Measurements from ENCODE around the gene GH1. TPM values are rescaled to one million over a fixed set of nuclear protein-coding genes. Genes with fewer than 3 reads are reported as not detected.
A peak's percentile ranks its signal among the peaks of the same experiment; 100 is the strongest.
"Not testable (repeated sequence)": the region's sequence is repeated elsewhere in the genome, so short reads cannot be mapped to it uniquely, and the experiment has no call there.

GH1 gene
- total RNA-seq, 2 experiments from 2014 or later: 0.43 TPM; not detected in 1

- H3K27me3 Mint-ChIP-seq, POLR2A ChIA-PET, H3K27ac Mint-ChIP-seq: not testable (repeated sequence)
These were observed 1.4 kb upstream of the GH1 start for GRCh38 chr17:63920050-63920449.

DNA sequence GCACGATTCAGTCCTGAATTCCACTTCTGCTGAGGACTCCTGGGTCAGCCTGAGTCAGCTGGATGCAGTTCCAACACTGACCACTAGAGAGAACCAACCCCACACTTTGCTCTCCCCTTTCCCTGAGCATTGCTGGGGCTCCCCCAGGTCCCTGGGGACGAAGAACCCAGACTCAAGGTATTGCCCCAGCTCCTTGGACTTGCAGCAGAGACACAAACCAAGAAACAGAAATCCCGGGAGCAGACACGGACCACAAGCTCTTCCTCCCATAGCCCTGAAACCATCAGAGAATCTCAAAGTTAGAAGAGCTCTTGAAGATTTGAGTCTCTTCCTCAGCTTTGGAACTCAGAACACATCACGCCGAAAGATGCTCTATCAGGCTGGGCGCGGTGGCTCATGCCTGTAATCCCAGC lies 678 bp upstream of the GH1 start:
- ChIA-PET POLR2A (interaction anchor here (1.1 to 1.7 kb wide), 2 partner anchors 106 to 228 kb away, joined by 3 to 4 read pairs; no protein-coding TSS in a partner anchor), CTCF (interaction anchor here (0.6 to 6.5 kb wide), 45 partner anchors 8 to 619 kb away, joined by 3 to 94 read pairs (median 4); partner anchors contain the start of genes CD79B and CSHL1)
- H3K36me3 Mint-ChIP-seq: no peaks in the 10 kb centered on the region
- peaks cover 6% of the 10 kb centered on the region for H3K4me1 Mint-ChIP-seq (ENCODE audit: low read depth)
- H3K9me3 Mint-ChIP-seq: no peaks in the 10 kb centered on the region
- no peaks in the 10 kb centered on the region for H3K27me3 Mint-ChIP-seq
- peak overlapping the region; percentile 27 for H3K4me3 Mint-ChIP-seq
- intact Hi-C loops (cut with micrococcal nuclease): loop anchor here (1.0 to 10.0 kb wide), 5 partner anchors 27 to 365 kb away; partner anchors contain the start of gene ERN1
- H3K27ac Mint-ChIP-seq: peak overlapping the region; percentile 44
- peak; percentile 84 for DNase-seq

More at GRCh38 chr17:63920050-63920449, 1.4 kb upstream of the GH1 start:
- H3K4me1 Mint-ChIP-seq (ENCODE audit: low read depth); H3K4me3 Mint-ChIP-seq; intact Hi-C loops (cut with micrococcal nuclease); H3K36me3 Mint-ChIP-seq; DNase-seq; H3K9me3 Mint-ChIP-seq: not testable (repeated sequence)
- CTCF ChIA-PET: interaction anchor here (0.7 to 6.5 kb wide), 35 partner anchors 9 to 372 kb away, joined by 3 to 94 read pairs (median 6); partner anchors contain the start of genes CD79B and CSHL1

GRCh38 chr17:63918305-63918704 lies 334 bp downstream of the GH1 start:
- Mint-ChIP-seq H3K4me1 (ENCODE audit: low read depth) (peaks cover 6% of the 10 kb centered on the region), H3K27ac (no peak overlapping the region), H3K4me3 (no peak overlapping the region), H3K27me3 (no peaks in the 10 kb centered on the region), H3K9me3 (no peaks in the 10 kb centered on the region), H3K36me3 (no peaks in the 10 kb centered on the region)
- ChIA-PET CTCF (interaction anchor here (0.6 to 6.5 kb wide), 14 partner anchors 13 to 1828 kb away, joined by 3 to 94 read pairs (median 8); partner anchors contain the start of gene ICAM2), POLR2A (interaction anchor here (1.7 kb wide), 1 partner anchor 107 kb away, joined by 4 read pairs; no protein-coding TSS in a partner anchor)
- intact Hi-C loops (cut with micrococcal nuclease): loop anchor here (2.0 to 10.0 kb wide), 3 partner anchors 28 to 366 kb away; partner anchors contain the start of gene ERN1
- DNase-seq: no peak

DNA sequence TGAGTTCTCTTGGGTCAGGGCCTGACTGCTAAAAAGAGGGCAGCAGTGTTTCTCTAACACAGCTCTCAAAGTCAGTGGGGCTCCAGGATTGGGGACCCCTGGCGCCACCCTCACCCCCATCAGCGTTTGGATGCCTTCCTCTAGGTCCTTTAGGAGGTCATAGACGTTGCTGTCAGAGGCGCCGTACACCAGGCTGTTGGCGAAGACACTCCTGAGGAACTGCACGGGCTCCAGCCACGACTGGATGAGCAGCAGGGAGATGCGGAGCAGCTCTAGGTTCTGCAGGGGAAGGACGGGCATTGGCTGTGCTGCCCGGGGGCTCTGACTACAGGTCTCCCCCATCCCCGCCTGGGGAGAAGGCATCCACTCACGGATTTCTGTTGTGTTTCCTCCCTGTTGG lies 993 bp downstream of the GH1 start:
- Mint-ChIP-seq H3K27ac (no peak overlapping the region), H3K4me3 (no peak overlapping the region), H3K27me3 (no peaks in the 10 kb centered on the region), H3K36me3 (no peaks in the 10 kb centered on the region), H3K9me3 (no peaks in the 10 kb centered on the region), H3K4me1 (ENCODE audit: low read depth) (peaks cover 6% of the 10 kb centered on the region)
- DNase-seq: no peak
- POLR2A ChIA-PET: no interaction called here
- intact Hi-C loops (cut with micrococcal nuclease): loop anchor here (2.0 to 10.0 kb wide), 3 partner anchors 29 to 367 kb away; partner anchors contain the start of gene ERN1
- CTCF ChIA-PET: interaction anchor here (0.9 to 6.5 kb wide), 7 partner anchors 29 to 215 kb away, joined by 3 to 94 read pairs (median 48); partner anchors contain the start of gene ICAM2

GRCh38 chr17:63917206-63917605 lies 1.4 kb downstream of the GH1 start:
- H3K27ac Mint-ChIP-seq; H3K36me3 Mint-ChIP-seq; H3K4me1 Mint-ChIP-seq (ENCODE audit: low read depth); H3K27me3 Mint-ChIP-seq; H3K9me3 Mint-ChIP-seq; DNase-seq; POLR2A ChIA-PET; H3K4me3 Mint-ChIP-seq: not testable (repeated sequence)
- intact Hi-C loops (cut with micrococcal nuclease): loop anchor here (10.0 kb wide), 1 partner anchor 368 kb away; no protein-coding TSS in a partner anchor
- CTCF ChIA-PET: interaction anchor here (0.9 to 6.5 kb wide), 5 partner anchors 29 to 215 kb away, joined by 5 to 94 read pairs (median 70); no protein-coding TSS in a partner anchor

GRCh38 chr17:63916566-63917185 lies 2.0 kb downstream of the GH1 start:
- Mint-ChIP-seq H3K27me3 (no peaks in the 10 kb centered on the region), H3K4me3 (no peak overlapping the region), H3K27ac (no peak overlapping the region), H3K9me3 (no peaks in the 10 kb centered on the region), H3K4me1 (ENCODE audit: low read depth) (peaks cover 6% of the 10 kb centered on the region), H3K36me3 (no peaks in the 10 kb centered on the region)
- no peak for DNase-seq
- intact Hi-C loops (cut with micrococcal nuclease): loop anchor here (10.0 kb wide), 1 partner anchor 368 kb away; no protein-coding TSS in a partner anchor
- ChIA-PET POLR2A (no interaction called here), CTCF (interaction anchor here (0.7 to 6.5 kb wide), 5 partner anchors 30 to 111 kb away, joined by 3 to 94 read pairs (median 5); no protein-coding TSS in a partner anchor)

- H3K27ac Mint-ChIP-seq; DNase-seq; H3K9me3 Mint-ChIP-seq; H3K4me1 Mint-ChIP-seq (ENCODE audit: low read depth); POLR2A ChIA-PET; H3K4me3 Mint-ChIP-seq; H3K36me3 Mint-ChIP-seq; H3K27me3 Mint-ChIP-seq: not testable (repeated sequence)
- CTCF ChIA-PET: interaction anchor here (0.7 to 6.5 kb wide), 5 partner anchors 31 to 218 kb away, joined by 3 to 94 read pairs (median 5); no protein-coding TSS in a partner anchor
- intact Hi-C loops (cut with micrococcal nuclease): loop anchor here (10.0 kb wide), 1 partner anchor 369 kb away; no protein-coding TSS in a partner anchor
These were observed 2.9 kb downstream of the GH1 start for GRCh38 chr17:63915753-63916152.

DNA sequence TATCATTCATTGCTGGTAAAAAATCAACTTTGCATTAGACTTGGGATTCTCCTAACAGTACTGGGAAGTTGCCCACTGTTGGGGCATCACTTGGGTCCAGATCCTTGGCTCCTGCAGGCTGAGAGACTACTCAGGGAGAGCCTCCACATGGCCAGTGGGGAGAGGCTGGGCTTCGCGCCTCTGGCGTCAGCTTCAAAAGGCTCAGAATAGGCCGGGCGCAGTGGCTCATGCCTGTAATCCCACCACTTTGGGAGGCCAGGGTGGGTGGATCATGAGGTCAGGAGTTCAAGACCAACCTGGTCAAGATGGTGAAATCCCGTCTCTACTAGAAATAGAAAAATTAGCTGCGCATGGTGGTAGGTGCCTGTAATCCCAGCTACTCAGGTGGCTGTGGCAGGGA lies 4.2 kb downstream of the GH1 start:
- Mint-ChIP-seq H3K9me3 (no peaks in the 10 kb centered on the region), H3K4me3 (no peak overlapping the region), H3K27me3 (no peaks in the 10 kb centered on the region), H3K36me3 (no peaks in the 10 kb centered on the region), H3K27ac (no peak overlapping the region), H3K4me1 (ENCODE audit: low read depth) (peaks cover 5% of the 10 kb centered on the region)
- no peak for DNase-seq
- ChIA-PET CTCF (no interaction called here), POLR2A (no interaction called here)
- intact Hi-C loops (cut with micrococcal nuclease): loop anchor here (10.0 kb wide), 1 partner anchor 370 kb away; no protein-coding TSS in a partner anchor

DNA sequence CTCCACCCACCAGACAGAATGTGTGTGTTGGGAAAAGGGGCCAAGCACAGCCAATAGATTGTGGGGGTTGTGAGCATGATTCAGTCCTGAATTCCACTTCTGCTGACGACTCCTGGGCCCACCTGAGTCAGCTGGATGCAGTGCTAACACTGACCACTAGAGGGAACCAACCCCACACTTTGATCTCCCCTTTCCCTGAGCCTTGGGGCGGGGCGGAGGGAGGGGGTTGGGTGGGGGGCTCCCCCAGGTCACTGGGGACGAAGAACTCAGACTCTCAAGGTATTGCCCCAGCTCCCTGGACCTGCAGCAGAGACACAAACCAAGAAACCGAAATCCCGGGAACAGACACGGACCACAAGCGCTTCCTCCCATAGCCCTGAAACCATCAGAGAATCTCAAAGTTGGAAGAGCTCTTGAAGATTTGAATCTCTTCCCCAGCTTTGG lies 7.0 kb downstream of the GH1 start:
- POLR2A ChIA-PET: interaction anchor here (0.9 kb wide), 1 partner anchor 235 kb away, joined by 3 read pairs; no protein-coding TSS in a partner anchor

DNA sequence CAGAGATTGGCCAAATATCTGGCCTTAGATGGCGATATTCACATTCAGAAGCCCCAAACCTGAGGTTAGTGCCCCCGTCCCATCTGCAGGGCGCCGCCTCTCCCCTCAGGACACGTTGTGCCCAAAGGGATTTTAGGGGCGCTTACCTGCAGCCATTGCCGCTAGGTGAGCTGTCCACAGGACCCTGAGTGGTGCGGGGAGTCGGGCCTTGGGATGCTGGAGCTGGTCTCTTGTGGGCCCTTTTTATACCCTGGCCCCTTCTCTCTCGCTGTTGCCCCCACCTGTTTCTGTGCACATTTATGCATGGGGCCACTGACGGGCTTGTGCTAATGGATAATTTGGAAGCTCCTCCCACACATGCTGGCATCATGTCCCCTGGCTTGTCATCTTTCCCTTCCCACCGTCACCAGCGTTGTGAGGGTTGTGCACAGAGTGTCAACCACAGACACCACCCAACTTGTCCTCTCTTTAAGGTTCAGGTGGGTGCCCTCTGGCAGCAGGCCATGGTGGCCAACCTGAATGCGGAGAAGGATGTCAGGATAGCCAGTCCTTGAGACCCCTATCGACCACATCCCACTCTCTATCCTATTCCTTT lies 7.5 kb downstream of the GH1 start, which contains the start of gene CSHL1:
TSS of gene CSHL1 (minus strand) at position 218 of the 595 bp plus-strand sequence. CDS start at position 156, 62 bp downstream.
- ChIA-PET CTCF (interaction anchor here (1.0 to 4.1 kb wide), 20 partner anchors 9 to 371 kb away, joined by 3 to 32 read pairs (median 6); partner anchors contain the start of gene CD79B), POLR2A (interaction anchor here (0.9 kb wide), 1 partner anchor 235 kb away, joined by 3 read pairs; no protein-coding TSS in a partner anchor)
- Mint-ChIP-seq H3K27me3 (no peaks in the 10 kb centered on the region), H3K27ac (no peak within 1 kb of the TSS), H3K36me3 (no peaks in the 10 kb centered on the region), H3K4me3 (no peak within 1 kb of the TSS), H3K4me1 (ENCODE audit: low read depth) (no peaks in the 10 kb centered on the region), H3K9me3 (no peaks in the 10 kb centered on the region)
- DNase-seq: no peak
- intact Hi-C loops (cut with micrococcal nuclease): loop anchor here (10.0 kb wide), 1 partner anchor 374 kb away; no protein-coding TSS in a partner anchor

More for the DNA sequence above, 7.0 kb downstream of the GH1 start:
- Mint-ChIP-seq H3K4me1 (ENCODE audit: low read depth) (no peaks in the 10 kb centered on the region), H3K4me3 (no peak overlapping the region), H3K27me3 (no peaks in the 10 kb centered on the region), H3K27ac (no peak overlapping the region), H3K36me3 (no peaks in the 10 kb centered on the region), H3K9me3 (no peaks in the 10 kb centered on the region)
- CTCF ChIA-PET: interaction anchor here (0.7 to 4.1 kb wide), 31 partner anchors 8 to 370 kb away, joined by 3 to 32 read pairs (median 4); partner anchors contain the start of gene CD79B
- DNase-seq: peak; percentile 77
- intact Hi-C loops (cut with micrococcal nuclease): loop anchor here (10.0 kb wide), 1 partner anchor 373 kb away; no protein-coding TSS in a partner anchor

GRCh38 chr17:63910096-63910495 lies 8.5 kb downstream of the GH1 start:
- ChIA-PET POLR2A (no interaction called here), CTCF (interaction anchor here (2.1 to 4.1 kb wide), 8 partner anchors 10 to 372 kb away, joined by 6 to 32 read pairs (median 14); partner anchors contain the start of gene CD79B)
- Mint-ChIP-seq H3K9me3 (no peaks in the 10 kb centered on the region), H3K4me3 (no peak overlapping the region), H3K27me3 (no peaks in the 10 kb centered on the region), H3K27ac (no peak overlapping the region), H3K4me1 (ENCODE audit: low read depth) (no peaks in the 10 kb centered on the region), H3K36me3 (no peaks in the 10 kb centered on the region)
- no peak for DNase-seq
- intact Hi-C loops (cut with micrococcal nuclease): loop anchor here (10.0 kb wide), 1 partner anchor 375 kb away; no protein-coding TSS in a partner anchor
